Stimulated activated CD8-positive, alpha-beta memory T cell treated with anti-CD3 and anti-CD28 coated beads, Interleukin-15, amount 100 ng/mL, for 1 hour (primary cell): ENCODE measurements around the gene SPINDOC.
A peak's percentile ranks its signal among the peaks of the same experiment; 100 is the strongest.
"Not testable (repeated sequence)": the region's sequence is repeated elsewhere in the genome, so short reads cannot be mapped to it uniquely, and the experiment has no call there.

Source experiments
- DNase-seq: peaks from one replicate; pipeline ENCODE4 v3.0.0-alpha.2; 2020; ENCODE audit warnings: low read depth

SPINDOC gene, protein sequence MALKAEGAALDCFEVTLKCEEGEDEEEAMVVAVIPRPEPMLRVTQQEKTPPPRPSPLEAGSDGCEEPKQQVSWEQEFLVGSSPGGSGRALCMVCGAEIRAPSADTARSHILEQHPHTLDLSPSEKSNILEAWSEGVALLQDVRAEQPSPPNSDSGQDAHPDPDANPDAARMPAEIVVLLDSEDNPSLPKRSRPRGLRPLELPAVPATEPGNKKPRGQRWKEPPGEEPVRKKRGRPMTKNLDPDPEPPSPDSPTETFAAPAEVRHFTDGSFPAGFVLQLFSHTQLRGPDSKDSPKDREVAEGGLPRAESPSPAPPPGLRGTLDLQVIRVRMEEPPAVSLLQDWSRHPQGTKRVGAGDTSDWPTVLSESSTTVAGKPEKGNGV

GRCh38 chr11:63813035-63813562, at the start of gene SPINDOC:
SPINDOC (plus strand) TSS chr11:63813456; CDS start chr11:63813687, 231 bp downstream.
- DNase-seq: peak; percentile 42

- no peak for DNase-seq
Observed at GRCh38 chr11:63763496-63764339, 49.5 kb upstream of the SPINDOC start.

DNA sequence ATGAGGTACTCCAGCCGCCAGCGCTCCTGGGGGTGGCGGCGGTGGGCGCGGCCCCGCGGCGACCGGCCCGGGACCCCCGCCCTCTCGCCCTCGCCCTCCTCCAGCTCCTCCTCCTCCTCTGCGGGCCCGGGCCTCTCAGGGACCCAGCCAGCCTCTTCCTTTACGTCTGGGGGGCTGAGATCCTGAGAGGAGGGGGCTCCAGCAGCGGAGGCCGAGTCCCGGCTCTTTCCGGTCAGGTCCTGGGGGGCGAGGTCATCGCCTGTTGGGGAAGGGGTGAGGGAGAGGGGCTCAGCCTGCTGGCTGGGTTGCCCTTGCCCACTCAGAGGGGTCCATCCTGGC, 48.9 kb upstream of the SPINDOC start:
- DNase-seq: no peak

DNA sequence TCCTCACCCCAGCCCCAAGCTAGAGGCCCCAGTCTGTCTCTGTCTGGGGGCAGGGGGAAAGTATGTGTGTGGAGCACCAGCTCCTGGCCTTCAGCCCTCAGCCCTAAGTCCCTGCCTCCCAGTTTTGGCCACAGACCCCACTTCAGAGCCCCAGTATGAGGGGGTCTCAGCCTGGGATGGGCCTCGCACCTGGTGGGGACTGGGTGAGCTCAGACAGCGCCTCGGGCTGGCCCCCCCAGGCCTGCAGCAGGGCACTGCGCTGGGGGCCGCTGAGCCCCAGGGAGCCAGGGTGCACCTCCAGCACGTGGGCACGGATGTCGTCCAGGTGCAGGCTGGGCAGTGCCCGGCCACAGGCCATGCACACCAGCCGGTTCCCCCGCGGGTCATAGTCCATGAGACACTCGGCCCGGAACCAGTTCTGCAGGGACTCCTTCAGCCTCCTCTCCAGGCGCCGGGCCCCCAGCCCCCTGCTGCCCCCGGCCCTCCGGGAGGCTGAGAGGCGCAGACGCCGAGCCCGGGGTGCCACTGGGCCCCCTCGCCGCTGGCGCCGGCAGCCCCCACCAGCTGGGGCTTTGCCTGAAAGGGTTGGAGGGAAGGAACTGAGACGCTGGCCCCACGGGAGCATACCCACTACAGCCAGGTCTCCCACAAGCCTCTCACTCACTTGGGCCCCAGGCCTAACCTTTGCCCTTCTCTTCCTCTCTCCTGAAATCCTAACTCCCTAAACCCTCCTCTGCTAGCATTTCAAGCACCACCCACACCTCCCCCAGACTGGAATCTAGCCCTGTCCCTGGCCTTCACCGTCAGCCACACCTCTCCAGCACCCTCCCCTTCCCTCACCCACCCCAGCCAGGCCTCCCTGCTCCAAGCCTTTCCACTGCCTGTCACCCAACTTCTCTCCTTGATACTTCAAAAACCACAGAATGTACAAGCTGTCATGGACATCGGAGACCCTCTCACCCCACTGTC, 48.3 kb upstream of the SPINDOC start:
- DNase-seq: no peak

GRCh38 chr11:63765688-63766241, 47.5 kb upstream of the SPINDOC start:
- no peak for DNase-seq

DNA sequence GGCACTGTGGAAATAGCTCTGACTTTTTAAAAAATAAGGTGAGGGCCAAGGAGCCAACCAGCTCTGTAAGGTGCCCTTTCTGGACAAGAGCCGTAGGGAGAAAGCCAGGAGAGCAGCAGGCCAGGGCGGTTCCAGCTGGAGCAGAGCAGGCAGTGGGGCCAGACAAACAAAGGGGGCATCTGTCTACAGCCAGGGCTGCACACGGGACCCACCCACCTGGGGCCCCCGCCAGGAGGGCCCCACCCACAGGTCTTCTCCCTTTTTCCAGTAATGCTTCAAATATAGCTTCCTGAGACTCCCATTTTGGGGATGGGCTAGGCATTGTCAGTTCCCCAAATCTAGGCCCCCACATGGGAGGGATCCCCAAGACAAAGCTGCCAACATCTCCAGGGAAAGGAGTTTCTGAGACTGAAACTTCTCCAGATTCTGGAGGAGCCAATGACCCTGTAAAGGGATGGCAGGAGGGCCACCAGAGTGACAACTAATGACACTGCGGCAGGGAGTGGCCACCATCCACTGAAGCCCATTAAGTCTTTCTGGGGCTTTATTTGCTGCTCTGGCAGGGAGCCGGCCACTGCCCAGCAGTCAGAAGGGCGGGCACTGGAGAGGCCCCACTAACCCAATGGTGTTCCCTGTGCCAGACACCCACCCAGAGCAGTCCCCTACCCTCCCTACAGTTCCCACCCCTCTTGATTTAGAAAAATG, 46.6 kb upstream of the SPINDOC start:
- DNase-seq: no peak

DNA sequence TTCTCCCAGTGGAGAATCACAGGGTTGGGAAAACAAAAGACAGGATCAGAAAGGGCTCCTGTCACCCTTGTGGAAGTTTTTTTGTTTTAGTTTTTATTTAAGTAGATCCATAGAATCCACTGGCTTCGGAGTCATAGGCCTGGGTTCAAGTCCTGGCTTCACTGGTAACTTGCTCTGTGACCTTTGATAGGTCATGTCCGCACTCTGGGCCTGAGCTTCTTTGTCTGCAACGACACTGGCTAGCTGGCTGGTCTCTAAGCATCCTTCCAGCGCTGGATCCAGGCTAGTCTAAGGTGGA, 46.0 kb upstream of the SPINDOC start:
- DNase-seq: no peak

GRCh38 chr11:63767565-63768236, 45.6 kb upstream of the SPINDOC start:
- DNase-seq: no peak

DNA sequence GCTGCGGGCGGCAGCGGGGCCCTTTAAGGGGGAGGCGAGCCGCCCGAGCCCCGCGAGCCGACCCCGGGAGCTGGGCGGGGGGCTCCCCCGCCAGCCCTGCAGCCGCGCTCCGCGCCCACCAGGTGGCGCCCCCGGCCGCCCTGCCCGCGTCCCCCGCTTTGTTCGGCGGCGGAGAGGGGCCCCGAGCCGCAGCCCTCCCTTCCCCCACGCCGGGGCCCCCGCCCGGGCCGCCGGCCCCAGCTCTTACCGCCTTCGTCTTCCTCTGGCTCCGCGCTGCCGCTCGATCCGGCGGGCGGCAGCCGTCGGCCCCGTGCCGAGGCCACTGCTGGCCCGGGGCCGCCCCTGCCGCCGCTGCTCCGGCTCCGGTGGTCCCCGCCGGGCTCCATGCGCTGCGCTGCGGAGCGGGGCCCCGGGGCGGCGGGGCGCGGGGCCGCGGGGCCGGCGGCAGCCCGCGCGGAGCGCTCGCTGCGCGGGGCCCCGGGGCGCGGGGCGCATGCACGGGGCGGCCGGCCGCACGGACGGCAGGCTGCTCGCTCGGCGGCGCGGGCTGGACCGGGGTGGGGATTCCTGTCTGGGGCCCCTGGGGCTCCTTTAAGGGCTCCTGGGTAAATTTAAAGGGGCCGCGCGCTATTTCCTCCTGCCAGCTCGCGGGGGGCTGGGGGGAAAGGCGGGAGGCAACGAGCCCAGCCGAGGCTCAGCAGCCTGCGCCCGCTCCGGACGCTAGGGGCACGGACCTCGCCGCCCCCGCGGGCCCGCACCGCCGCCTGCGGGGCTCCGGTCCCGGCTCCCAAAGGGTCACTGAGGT, 44.8 kb upstream of the SPINDOC start, which contains the start of gene ZFTA:
ZFTA (minus strand) TSS at position 539 of the 805 bp plus-strand sequence; CDS start at position 386, 153 bp downstream.
- peak; percentile 32 for DNase-seq

- DNase-seq: no peak
Observed at GRCh38 chr11:63769042-63769713, 44.1 kb upstream of the SPINDOC start.

DNA sequence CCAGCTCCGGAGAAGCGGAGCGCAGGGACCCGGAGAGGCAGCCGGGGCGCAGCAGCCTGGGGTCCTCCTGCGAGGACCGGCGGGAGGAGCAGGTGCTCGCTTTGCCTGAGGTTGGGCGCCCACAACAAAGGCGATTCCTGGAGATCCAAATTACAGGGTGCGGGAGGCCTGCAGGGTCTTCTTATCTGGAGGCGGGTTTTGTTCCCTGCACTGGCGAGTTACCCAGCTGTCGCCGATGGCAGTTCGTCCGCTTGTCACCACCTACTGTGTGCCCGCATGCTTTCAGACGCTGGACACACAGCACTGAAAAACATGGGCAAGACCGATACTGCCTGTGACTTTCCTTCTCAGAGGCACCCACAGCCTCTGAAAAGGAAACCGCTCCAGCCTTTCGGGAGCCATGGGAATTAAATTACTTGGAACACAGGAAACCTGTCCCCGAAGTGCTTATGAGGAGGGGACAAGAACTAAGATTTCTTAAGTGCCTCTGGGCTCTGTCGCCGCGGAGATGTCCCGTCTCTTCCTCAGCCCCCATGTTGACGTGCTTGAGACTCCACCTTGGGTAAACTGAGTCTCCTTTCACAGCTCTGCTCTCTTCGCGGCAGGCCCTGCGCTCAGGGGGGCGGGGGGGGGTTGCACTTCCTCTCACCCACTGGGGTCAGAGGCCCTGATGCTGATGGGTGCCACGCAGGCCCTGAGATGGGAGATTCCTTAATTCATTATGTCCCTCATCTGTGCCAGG, 43.4 kb upstream of the SPINDOC start:
- no peak for DNase-seq

DNA sequence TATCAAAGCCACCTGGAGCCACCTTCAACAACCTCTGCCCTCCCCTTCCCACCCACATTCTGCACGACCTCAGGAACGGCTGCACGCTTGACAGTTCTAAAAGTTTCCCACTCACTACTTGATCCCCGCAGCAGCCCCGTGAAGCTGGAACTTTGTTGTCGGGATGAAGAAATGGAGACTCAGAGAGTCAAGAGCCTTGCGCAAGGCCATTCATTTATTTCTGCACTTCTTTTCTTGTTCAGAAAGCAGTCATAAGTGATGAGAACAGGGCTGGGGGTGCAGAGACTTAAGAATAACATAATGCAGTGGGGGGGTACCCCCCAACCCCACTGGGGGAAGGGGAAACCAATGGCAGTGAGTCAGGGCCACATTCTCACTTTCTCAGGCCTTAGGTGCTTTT, 42.5 kb upstream of the SPINDOC start:
- no peak for DNase-seq

DNA sequence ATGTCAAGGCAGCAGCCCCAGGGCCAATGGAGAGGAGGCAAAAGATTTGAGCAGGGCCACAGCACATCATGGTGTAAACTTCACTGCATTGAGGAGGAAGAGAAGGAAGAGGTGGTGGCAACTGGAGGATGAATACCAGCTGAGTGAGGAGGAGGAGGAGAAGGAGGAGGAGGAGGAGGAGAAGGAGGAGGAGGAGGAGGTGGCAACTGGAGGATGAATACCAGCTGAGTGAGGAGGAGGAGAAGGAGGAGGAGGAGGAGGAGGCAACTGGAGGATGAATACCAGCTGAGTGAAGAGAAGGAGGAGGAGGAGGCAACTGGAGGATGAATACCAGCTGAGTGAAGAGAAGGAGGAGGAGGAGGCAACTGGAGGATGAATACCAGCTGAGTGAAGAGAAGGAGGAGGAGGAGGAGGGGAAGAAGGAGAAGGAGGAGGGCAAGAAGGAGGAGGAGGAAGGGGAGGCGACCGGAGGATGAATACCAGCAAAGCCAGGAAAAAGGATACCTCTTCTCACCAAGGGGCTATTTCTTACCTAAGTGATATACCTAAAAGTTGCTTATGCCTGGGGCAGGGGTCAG, 41.4 kb upstream of the SPINDOC start:
- not testable (repeated sequence) for DNase-seq

DNA sequence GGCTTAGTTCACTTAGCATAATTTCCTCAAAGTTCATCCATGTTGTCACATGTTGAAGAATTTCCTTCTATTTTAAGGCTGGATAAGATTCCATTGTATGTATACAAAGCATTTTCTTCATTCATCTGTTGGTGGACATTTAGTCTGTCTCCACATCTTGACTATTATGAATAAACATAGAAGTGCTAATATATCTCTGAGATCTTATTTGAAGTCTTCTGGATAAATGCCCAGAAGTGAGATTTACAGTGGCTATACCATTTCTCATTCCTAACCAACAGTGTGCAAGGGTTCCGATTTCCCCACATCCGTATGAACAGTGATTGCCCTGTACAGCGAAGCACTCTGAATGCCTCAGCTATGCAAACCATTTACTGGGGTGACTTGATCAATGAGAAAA, 38.1 kb upstream of the SPINDOC start:
- DNase-seq: no peak

DNA sequence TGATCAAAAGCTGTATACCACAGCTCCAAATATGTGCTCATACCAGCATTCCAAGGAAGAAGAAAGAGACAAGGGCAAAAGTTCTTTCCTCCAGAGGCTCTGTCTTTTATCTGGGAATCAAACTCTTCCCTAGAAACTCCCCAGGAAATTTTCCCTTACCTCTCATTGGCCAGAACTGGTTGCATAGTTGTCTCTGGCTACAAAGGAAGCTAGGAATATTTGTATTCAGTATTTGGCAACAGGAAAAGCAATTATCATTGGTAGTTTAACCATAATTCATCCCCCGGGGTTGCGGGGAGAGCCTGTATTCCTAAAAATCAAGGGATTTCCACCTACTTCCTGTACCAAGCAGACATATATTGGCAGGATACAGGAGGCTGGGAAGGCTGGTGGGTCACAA, 34.2 kb upstream of the SPINDOC start:
- no peak for DNase-seq

DNA sequence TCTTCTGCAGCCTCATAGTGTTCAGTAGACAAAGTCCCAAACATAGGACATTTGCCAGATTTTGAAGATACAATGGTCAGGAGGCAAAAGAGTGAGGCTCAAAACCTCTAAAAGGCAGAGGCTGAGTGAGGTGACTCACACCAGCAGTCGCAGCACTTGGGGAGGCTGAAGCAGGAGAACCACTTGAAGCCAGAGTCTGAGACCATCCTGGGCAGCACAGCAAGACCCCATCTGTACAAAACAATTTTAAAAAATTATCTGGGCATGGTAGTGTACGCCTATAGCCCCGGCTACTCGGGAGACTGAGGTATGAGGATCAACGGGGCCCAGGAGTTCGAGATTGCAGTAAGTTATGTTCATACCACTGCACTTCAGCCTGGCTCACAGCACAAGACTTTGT, 30.5 kb upstream of the SPINDOC start:
- no peak for DNase-seq

GRCh38 chr11:63783925-63784592, 29.2 kb upstream of the SPINDOC start:
- no peak for DNase-seq
